A673 (cell line): ENCODE measurements around the gene SLC30A1.

Source experiments
- EZH2 ChIP-seq: fragments of 200-600 bp; sonication (generic); IDR thresholded peaks from 2 replicates; pipeline ENCODE4 v1.6.1; 2017; ENCODE audit warnings: borderline replicate concordance, low read depth, mild to moderate bottlenecking, mixed read lengths, antibody characterized with exemption, low read length; ENCODE audit not compliant: poor library complexity, severe bottlenecking
- TF ChIP-seq, protein P1 (sequence below): fragments of 300-800, 200-600 bp; sonication (generic); conservative IDR thresholded peaks from 2 replicates; pipeline ENCODE4 v1.5.1; 2017; ENCODE audit warnings: low read depth, mild to moderate bottlenecking, antibody characterized with exemption, low read length, moderate library complexity, mixed read lengths

DNA sequence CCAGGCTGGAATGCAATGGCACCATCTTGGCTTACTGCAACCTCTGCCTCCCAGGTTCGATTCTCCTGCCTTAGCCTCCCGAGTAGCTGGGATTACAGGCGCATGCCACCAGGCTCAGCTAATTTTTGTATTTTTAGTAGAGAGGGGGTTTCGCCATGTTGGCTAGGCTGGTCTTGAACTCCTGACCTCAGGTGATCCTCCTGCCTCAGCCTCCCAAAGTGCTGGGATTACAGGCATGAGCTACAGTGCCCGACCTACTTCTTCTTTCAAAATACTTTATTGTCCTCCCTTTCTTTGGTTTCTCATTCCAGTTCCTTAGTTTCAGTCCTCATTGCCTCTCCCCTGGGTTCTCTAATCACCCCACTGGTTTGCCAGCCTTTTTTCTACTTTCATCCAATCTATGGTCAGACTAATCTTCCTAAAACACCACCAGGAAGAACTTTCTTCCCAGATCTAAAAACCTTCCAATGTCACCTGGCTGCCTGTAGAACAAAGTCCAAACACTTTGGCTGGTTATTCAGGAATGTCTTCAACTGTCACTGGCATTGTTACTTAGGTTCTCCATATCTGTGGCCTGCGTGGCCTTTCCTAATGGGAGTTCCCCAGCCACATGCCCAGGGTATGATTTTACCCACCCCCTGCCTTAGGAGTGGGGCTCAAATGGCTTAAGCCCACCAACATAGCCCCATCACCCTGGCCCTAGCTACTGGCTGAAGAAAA, 29.0 kb upstream of the SLC30A1 start:
- TF ChIP-seq, protein P1, sequence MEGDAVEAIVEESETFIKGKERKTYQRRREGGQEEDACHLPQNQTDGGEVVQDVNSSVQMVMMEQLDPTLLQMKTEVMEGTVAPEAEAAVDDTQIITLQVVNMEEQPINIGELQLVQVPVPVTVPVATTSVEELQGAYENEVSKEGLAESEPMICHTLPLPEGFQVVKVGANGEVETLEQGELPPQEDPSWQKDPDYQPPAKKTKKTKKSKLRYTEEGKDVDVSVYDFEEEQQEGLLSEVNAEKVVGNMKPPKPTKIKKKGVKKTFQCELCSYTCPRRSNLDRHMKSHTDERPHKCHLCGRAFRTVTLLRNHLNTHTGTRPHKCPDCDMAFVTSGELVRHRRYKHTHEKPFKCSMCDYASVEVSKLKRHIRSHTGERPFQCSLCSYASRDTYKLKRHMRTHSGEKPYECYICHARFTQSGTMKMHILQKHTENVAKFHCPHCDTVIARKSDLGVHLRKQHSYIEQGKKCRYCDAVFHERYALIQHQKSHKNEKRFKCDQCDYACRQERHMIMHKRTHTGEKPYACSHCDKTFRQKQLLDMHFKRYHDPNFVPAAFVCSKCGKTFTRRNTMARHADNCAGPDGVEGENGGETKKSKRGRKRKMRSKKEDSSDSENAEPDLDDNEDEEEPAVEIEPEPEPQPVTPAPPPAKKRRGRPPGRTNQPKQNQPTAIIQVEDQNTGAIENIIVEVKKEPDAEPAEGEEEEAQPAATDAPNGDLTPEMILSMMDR, result no peak
- TF ChIP-seq EZH2, result no peak
